Spleen (tissue), 7 donors: ENCODE data around the gene MINDY4.

Source experiments
- CTCF ChIP-seq, 11 experiments: fragments of 200-600 bp in 7 of 11; fragments of 450-650 bp in 4 of 11; sonication (generic) in 4 of 11; IDR thresholded peaks in 8 of 11; conservative IDR thresholded peaks in 3 of 11; 1 replicate in 7 of 11; 2 replicates in 4 of 11; pipeline versions ENCODE4 v1.4.0 to v1.8.0; 2016 to 2021; ENCODE audit warnings: antibody characterized with exemption in 11 of 11, inconsistent platforms in 4 of 11, mild to moderate bottlenecking in 1 of 11
- POLR2A ChIP-seq, 3 donors: fragments of 450-650 bp; IDR thresholded peaks; one replicate each; pipeline ENCODE4 v1.5.1; 2017; ENCODE audit warnings: antibody characterized with exemption in 3 of 3, mild to moderate bottlenecking in 1 of 3
- donor health status: DM: no; HTN: no; CAD: no; lungs with moderate emphysema.
- donor health status: DM: no; HTN: no; CAD: no.
- donor health status: DM: no; HTN: no; CAD: no.

- TF ChIP-seq CTCF (IDR thresholded peaks at IDR 0.05 in 8 of 11, conservative IDR thresholded peaks at IDR 0.05 in 3 of 11) (no peak), POLR2A (IDR thresholded peaks at IDR 0.05) (no peak)
Measured at GRCh38 chr7:30770845-30771173, 408 bp upstream of the MINDY4 start.
